ENCODE data around the gene SNAPC2.
"Not testable (repeated sequence)": the region's sequence is repeated elsewhere in the genome, so short reads cannot be mapped to it uniquely, and the experiment has no call there.

Gene SNAPC2

DNA sequence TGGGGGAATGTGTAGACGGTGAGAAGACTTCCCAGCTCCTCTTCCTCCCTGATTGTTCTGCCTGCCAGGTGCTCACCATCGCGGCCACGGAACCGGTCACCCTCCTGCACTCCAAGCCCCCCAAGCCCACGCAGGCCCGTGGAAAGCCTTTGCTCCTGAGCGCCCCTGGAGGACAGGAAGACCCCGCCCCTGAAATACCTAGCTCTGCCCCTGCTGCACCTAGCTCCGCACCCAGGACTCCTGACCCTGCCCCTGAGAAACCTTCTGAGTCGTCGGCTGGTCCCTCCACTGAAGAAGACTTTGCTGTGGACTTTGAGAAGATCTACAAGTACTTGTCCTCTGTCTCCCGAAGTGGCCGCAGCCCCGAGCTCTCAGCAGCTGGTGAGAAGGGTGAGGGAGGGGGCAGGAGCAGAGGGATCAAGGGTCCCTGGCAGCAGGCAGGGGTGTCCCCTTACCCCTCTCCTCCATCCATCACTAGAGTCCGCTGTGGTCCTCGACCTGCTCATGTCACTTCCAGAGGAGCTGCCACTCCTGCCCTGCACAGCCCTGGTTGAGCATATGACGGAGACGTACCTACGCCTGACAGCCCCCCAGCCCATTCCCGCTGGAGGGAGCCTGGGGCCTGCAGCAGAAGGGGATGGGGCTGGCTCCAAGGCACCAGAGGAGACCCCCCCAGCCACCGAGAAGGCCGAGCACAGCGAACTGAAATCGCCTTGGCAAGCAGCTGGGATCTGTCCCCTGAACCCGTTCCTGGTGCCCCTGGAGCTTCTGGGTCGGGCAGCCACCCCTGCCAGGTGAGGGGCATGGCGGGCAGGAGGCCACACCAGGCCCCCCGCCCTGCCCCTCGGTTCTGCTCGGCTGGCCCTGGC lies 2.1 kb downstream of the SNAPC2 start:
- DNase-seq (ENCODE audit: low read depth in 3 of 3): no peak

GRCh38 chr19:7922836-7923195 lies 2.7 kb downstream of the SNAPC2 start:
- DNase-seq (ENCODE audit: low read depth in 3 of 3): no peak

DNA sequence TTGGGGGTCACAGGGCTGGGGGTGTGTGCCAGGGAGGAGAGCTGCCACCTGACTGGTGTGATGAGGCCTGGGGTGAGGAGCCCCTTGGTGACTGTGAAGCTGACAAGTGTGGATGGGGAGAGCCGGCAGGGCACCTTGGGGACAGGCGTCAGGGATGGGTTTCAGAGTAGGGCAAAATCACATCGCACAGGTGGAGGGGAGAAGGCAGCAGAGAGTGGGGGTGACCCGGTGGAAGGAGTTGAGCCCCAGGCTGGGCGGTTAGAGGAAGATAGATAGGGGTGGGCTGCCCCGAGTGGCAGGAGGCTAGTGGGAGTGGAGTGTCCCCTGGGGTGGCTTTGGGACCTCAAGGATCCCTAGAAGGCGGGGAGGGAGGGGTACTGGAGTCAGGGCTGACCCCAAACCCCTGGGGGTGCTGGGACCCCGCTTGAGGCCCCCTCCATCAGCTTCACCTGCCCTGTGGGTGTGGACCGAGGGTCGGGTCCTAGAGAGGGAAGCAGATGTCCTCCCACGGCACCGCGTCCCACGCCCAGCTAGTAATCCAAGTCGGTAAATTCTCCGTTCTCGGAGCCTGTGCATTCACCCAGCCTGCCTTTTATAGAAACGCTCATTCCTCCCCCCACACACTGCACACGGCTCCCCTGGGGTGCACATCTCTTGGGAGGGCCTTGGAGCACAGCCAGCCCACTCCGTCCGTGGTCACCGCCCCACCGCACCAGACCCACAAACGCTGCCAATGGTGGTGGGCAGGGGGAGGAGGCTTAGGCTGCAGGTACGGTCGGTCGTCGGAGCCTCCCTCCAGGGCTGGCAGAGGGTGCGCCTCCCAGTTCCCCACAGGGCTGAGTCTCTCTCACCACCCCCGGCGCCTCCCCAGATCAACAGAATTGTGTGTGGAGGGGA lies 3.4 kb downstream of the SNAPC2 start:
- no peak for DNase-seq (ENCODE audit: low read depth in 3 of 3)

DNA sequence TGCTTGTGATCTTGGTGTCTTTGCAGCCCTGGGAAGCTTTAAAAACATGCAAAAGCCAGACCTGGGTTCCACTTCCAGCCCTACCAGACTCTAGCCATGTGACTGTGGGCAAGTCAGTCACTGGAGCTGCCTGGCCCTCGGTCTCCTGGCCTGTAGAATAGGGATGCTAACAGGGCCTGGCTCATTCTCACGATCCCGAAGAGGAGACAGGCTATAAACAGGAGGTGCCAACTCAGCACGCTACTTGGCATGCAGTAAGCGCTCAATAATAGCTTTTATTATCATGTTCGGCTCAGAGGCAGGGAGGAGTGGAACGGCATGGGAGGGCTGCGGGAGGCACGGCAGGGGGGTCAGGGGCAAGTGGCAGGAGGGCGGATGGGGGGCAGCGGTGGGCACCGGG lies 4.1 kb downstream of the SNAPC2 start:
- DNase-seq (ENCODE audit: low read depth in 3 of 3): no peak

DNA sequence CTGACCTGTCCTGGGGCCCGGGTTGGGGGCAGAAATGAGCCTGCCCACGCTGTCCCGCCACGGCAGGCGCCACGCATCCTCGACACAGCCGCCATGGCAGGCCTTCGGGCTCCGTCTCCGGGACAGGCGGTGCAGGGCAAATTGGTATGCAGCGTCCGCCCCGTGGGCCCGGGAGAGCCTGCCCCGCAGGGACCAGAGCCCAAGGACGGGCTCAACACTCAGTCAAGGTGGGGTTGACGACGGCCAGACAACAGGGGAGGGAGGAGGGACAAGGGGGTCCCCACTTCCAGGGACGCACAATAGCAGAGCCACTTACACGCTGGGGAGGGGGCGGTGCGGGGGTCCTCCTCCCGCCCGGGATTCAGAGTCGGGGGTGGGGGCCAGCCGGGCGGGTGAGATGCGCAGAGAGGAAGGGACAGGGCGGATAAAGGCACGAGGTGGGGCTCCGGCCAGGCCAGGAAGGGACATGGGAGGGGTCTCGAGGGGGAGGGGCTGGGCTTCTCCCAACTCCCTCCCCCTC lies 4.6 kb downstream of the SNAPC2 start:
- DNase-seq (ENCODE audit: low read depth in 3 of 3): no peak

GRCh38 chr19:7925171-7925851 lies 5.2 kb downstream of the SNAPC2 start:
- DNase-seq (ENCODE audit: low read depth in 3 of 3): peak; percentile 62 to 63 (median 63)

DNA sequence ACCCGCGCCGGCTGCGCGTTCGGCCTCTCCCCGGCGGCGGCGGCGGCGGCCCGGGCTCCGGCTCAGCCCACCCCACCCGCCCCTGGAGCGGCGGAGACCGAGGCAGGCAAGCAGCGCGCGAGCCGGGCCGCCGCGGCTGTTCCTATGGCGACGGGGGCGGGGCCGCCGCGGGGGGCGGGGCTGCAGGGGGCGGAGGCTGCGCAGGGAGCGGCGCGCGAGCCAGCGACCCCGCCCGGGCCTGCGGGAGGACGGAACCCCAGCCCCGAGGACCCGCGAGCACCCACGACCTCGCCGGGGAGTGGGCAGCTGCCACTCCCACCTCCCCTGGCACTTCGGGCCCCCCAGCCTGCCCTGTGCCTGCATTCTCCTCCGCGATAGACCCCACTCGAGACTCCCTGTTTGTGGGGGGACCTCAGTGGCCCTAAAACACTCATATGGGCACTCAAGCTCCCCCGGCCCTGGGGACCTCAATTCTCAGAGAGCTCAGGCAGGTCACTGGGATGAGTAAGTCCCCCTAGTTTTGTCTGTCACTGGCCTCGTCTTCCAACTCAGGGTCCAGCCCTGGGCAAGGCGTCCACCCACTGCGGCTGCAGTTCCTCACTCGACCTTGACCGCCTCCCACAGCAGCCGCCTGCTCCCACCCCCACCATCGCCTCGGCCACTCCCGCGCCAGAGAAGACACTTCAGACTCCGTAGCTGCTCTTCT lies 6.0 kb downstream of the SNAPC2 start, which contains the start of gene CTXN1:
Gene CTXN1, minus strand, starts transcription at position 115 of the 706 bp plus-strand sequence. CDS start 597 bp downstream, outside the sequence.
- DNase-seq (ENCODE audit: low read depth in 3 of 3): peak; percentile 61 to 73 (median 72)

GRCh38 chr19:7926727-7927604 lies 6.8 kb downstream of the SNAPC2 start:
- no peak for DNase-seq (ENCODE audit: low read depth in 3 of 3)

DNA sequence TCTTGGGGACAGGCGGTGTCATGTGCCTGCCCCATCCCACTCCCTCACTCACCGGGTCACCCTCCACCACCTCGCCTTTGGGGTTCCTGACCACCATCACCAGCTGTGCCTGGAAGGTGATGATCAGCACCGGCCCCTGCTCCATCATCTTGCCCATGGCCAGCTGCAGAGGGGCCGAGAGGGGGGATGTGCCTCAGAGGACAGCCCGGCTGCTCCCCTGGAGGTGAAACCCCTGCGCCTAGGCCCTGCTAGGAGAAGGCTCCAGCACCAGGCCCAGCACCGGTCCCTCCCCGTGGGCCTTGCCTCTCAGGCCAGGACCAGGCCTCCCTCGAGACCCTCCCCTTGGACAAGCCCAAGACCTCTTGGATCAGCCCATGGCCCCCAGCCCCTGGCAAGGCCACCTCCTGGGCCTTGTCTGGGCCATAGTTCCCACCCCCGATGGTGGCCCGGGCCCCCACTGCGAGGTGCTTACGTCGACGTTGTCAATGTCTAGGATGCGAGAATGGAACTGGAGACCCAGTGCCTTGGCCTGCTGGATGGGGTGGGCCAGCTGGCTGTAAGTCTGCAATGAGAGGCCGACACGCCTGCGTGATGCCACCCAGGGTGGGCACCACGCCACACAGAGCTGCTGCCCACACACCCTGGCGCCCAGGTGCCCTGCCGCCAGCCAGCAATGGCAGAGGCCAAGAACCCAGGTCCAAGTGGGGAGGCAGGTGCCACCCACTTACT lies 7.6 kb downstream of the SNAPC2 start:
- no peak for DNase-seq (ENCODE audit: low read depth in 3 of 3)

DNA sequence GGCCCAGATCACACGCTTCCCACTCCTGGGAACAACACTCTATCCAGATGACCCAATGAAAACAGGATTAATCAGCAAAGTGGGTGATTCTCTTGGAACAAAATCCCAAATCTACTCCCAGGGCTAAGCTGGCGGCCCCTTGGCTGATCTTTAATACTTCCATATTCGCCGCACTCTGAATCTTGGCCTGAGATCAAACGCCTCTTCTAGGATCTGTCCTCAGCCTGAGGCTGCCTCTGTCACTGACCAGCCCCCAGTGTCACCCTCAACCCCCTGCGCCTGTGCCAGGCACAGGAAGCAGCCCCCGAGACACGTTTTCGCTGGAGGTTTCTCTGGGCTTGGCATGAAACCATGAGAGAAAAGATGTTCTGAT lies 8.2 kb downstream of the SNAPC2 start:
- no peak for DNase-seq (ENCODE audit: low read depth in 3 of 3)

GRCh38 chr19:7928741-7929701 lies 8.9 kb downstream of the SNAPC2 start:
- DNase-seq (ENCODE audit: low read depth in 3 of 3): peak in 1 of 3 experiments; percentile 36

DNA sequence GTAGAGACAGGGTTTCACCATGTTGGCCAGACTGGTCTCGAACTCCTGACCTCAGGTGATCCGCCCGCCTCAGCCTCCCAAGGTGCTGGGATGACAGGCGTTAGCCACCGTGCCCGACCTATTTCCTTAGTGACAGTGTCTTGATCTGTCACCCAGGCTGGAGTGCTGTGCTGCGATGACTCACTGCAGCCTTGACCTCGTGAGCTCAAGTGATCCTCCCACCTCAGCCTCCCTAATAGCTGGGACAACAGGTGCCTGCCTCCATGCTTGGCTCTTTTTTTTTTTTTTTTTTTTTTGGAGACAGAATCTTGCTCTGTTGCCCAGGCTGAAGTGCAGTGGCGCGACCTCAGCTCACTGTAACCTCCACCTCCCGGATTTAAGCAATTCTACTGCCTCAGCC lies 9.9 kb downstream of the SNAPC2 start:
- not testable (repeated sequence) for DNase-seq (ENCODE audit: low read depth in 3 of 3)

- no peak for DNase-seq (ENCODE audit: low read depth in 3 of 3)
These were observed 10.6 kb downstream of the SNAPC2 start for GRCh38 chr19:7930765-7931164.

DNA sequence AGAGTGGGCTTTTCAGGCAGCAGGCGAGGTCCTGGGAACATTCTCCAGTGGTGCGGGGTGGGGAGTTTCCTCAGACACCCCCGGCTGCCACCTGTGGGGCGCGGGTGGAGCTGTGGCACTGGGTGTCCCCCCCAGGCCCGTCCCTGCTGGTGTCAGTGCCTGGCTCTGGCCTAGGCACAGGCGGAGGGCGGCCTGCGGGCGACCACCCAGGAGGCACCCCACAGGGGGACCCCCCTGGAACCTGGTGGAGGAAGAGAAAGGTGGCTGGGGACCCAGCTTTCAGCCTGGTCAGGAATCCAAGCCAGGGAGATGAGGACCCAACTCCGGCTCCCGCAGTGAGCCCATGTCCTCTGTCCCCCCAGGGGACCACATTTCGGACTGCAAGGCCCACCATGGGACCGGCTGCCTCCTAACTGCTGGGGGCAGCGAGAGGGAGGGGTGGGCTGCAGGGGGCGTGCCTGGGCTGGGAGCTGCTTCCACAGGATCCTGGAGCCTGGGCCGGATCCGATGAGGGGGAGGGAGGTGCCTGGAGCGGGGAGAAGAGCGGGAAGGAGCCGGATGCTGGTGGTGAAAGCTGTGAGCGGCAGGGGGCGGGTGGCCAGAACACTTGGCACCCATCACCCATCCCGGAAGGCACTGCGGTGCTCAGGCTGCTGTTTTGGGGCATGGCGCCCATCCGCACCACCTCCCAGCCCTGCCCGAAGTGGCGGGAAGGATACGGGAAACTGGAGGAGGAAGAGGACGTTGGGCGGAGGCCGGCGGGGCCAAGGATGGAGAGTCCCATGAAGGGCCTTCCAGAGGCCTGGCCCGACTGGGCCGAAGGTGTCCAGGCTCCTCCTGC lies 11.3 kb downstream of the SNAPC2 start:
- DNase-seq (ENCODE audit: low read depth in 3 of 3): no peak

- DNase-seq (ENCODE audit: low read depth in 3 of 3): no peak
These were observed 12.3 kb downstream of the SNAPC2 start for GRCh38 chr19:7932276-7932929.

- DNase-seq (ENCODE audit: low read depth in 3 of 3): no peak
These were observed 12.8 kb downstream of the SNAPC2 start for GRCh38 chr19:7932930-7933300.

GRCh38 chr19:7933411-7933810 lies 13.3 kb downstream of the SNAPC2 start:
- DNase-seq (ENCODE audit: low read depth in 3 of 3): no peak
